Activated CD8-positive, alpha-beta memory T cell treated with anti-CD3 and anti-CD28 coated beads for 24 hours (primary cell): Measurements from ENCODE around the gene PRKN.

Experiments used
- DNase-seq: peaks from one replicate; pipeline ENCODE4 v3.0.0-alpha.2; 2020

The PRKN gene

GRCh38 chr6:162727322-162728182 lies at the start of gene PRKN, which contains the start of gene PACRG:
Gene PRKN (minus strand): TSS chr6:162727766.
Gene PACRG (plus strand): TSS chr6:162727974.
- DNase-seq = peak; percentile 98

- no peak for DNase-seq
Measured at GRCh38 chr6:162777091-162777490, 49.5 kb upstream of the PRKN start.

- no peak for DNase-seq
Measured at GRCh38 chr6:162773996-162774395, 46.4 kb upstream of the PRKN start.

GRCh38 chr6:162772466-162772865 lies 44.9 kb upstream of the PRKN start:
- DNase-seq = no peak

DNA sequence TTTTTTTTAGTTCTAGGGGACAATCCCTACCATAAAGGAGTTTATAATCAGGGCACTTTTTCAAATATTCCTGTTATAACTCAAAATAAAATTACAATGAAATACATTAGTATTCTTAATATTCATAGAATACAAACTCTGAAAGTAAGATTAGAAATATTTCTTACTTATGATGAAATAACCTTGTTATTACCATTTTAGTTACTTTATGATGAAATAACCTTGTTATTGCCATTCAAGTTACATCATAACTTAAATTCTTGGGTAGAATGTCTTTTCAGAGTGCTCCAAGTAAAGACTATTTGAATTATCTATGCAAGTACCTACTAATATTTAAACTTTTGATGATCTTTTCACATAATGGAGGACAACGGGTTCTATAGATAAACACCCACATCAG lies 43.4 kb upstream of the PRKN start:
- DNase-seq = no peak

DNA sequence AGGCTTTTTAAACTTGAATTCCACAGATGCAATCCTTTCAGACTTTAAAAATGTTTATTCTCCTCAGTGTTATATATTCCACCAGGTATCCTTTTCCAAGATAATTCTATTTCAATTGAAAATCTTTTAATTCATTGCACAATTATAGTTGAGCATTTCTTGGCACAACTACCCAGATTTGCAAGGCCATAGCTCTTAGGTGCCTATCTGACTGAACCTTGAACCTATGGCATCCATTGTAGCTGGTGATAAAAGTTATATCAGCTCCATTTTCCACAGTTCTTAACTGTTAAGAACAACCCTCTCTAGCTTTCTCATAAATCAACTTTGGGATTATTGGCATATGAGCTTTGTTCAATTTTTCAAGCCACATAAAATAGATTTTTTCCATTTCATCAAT lies 42.6 kb upstream of the PRKN start:
- no peak for DNase-seq

DNA sequence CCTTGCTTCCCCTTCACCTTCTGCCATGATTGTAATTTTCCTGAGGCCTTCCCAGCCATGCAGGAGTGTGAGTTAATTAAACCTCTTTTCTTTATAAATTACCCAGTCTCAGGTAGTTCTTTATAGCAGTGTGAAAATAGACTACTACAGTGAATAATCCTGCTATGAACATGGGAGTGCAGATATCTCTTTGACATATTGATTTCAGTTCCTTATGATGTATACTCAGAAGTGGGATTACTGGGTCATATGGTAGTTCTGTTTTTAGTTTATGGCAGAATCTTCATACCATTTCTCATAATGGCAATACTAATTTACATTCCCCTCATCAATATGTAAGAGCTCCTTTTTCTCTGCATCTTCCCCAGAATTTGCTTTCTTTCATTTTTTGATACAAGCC lies 26.2 kb upstream of the PRKN start:
- DNase-seq = no peak

DNA sequence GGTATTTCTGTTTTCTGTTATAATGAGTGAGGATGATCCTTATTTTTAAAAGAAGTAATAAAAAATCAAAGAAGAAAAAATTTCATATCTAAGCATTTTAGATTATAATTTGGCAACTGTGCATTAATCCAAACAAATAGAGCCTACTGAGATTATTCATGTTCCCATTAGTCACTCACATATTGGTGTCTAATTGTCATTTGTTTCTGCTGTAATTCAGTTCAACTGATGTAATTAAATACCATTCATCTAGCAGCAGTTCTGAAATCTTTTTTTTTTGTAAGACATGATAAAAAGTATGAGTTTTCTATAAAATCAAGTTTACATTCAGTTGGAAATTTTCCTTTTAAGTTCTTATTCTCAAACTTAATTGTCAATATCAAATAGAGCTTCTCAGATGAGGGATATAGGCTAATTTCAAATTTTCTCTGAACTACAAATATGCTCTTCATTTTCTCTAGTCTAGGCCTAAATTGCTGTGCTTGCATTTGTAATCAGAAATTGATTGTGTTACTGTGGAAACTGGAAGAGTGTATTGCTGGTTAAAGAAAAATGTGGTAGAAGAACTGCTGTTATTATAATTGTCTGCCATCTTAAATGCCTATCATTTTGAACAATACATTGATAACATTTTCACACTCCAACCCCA lies 23.8 kb upstream of the PRKN start:
- no peak for DNase-seq

DNA sequence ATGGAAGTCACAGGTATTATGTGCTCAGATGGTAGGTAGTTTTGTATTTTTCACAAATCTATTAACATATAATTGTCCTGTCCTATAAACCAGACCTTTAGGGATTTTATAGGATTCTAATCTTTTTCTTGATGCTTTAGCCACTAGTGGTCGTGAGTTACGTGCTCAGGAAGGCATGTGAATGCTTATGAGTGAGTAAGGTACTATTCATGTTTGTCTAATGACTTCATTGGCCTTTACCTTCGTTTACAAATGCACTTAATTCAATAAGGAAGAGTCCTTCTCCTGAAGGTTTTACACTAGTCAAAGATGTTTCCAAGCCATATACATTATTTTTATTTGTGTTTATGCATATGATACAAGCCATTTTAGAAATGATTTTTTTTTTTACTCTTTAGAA lies 23.2 kb upstream of the PRKN start:
- no peak for DNase-seq

- no peak for DNase-seq
Measured at GRCh38 chr6:162736961-162737360, 9.4 kb upstream of the PRKN start.

DNA sequence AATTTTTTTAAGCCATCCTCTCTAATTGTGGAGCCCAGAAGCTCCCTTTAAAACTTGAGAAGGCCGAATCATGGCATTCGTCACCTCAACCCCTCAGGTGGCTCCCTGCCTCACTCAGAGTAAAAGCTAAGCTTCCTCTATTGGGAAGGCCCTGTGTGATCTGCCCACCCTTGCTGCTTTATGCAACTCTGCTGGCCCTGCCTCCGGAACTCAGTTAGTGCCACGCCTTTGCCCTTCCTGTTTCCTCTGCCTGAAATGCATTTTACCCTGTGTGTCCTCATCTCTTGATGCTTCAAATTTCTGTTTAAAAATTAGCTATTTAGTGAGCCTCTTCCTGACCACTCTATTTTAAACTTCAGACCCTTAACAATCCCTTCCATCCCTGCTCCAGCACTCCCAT lies 5.9 kb upstream of the PRKN start:
- DNase-seq = no peak

- DNase-seq = no peak
Measured at GRCh38 chr6:162730502-162730901, 2.9 kb upstream of the PRKN start.

GRCh38 chr6:162728706-162729105 lies 1.1 kb upstream of the PRKN start:
- no peak for DNase-seq

GRCh38 chr6:162728197-162728596 lies 631 bp upstream of the PRKN start:
- DNase-seq = no peak

- no peak for DNase-seq
Measured at GRCh38 chr6:162726947-162727321, 632 bp downstream of the PRKN start.

DNA sequence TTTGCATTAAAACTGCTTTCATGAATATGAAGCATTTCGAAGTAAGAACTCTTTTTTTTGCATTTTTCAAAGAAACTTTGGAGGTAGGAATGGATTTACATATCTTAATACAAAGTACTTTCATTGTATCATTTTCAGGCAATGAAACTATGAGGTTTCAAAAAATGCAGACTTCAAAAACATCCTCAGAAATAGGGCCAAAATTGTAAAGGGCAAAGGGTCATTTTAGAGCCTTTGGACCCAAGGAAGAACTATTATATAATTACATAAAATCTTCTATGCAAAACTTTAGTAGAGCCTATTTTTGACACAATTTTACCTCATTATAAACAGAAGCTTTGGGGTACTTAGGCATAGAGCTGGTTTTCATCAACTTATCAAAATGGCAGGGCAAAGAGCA lies 4.9 kb downstream of the PRKN start:
- DNase-seq = no peak

GRCh38 chr6:162722226-162722625 lies 5.3 kb downstream of the PRKN start:
- no peak for DNase-seq

GRCh38 chr6:162721404-162721687 lies 6.2 kb downstream of the PRKN start:
- DNase-seq = no peak

DNA sequence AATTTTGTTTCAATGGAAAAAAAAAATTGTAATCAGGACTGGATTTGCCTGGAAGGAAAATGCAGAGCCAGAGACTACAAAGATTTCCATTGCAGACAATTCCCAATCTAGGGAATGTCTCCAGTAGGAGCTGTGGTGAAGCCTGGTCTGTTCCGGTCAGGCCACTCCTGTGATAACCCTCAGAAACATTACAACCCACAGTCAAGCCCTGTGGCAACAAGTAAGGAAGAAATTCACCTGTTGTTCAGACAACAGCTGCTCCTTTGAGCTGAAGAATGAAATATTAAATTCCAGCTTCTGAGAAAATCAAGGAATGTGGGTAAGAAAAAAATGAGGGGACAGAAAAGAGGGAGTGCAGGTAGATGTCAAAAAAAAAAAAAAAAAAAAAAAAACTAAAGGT lies 8.0 kb downstream of the PRKN start:
- no peak for DNase-seq

DNA sequence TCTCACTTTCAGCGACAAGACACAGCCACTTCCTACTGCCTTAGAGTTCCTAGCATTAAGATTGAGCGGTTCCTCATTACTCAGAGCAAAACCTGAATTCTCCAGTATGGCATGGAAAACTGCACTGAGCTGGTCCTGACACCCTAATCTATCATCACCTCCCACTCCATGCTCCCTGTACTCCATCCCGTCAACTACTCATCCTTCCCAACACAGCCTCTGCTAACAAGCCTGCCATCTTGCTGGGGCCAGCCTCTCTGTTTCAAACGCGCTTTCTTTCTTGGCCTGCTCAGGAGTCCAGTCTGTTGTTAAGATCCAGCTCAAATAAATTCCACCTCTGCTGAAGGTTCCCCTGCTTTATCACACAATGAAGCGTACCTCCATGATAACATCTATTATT lies 12.0 kb downstream of the PRKN start:
- DNase-seq = no peak

DNA sequence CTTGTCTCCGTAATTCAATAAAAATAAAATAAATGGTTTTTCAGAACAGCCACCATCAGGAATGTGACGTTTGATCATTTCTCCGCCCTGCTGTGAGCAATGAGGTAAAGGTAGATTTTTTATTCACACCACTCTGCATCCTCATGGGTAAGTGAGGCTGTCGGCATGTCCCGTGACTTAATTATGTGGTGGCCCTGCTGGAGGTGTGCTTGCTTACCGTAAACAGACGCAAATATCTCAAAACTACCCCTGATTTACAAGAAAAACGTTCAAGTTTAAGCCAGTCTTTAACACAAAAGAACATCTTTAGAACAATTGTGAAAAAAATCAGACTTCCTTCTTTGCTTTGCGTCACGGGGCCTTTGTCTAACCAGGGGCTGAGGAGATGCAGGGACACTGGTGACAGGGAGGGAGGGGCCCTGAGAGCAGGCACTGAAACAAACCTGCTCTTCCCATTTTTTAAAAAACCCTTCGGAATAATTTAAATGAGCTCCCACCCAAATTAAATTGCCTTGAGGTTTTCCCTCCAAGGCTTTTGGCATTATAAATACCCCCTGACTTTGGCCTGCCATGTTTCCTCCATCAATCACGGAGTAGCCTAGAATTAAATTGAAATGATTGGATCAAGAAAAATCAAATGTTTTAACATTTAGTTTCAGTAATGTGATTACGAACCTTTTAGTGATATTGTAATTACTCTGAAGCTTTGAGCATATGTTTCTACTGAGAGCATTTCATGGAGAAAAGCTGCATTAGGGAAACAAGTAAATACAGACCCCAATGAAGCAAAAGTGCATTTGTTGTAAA lies 13.4 kb downstream of the PRKN start:
- DNase-seq = no peak

DNA sequence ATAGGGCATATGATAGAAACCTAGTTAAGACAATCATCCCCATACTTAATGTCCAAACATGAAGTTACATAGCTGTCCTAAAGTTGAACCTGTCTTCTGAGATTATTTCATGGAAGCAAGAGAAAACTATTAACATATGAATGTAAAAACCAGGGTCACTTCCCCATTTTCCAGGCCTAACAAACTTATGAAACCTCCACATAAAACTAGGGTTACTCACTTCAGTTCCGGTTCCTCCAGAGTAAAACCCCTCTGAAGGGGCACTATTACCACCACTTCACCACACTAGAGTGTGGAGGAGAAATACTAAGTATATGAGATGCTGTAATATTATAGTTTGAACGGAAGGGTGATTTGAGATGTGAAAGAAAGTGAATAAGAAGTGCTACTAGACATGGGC lies 14.9 kb downstream of the PRKN start:
- DNase-seq = no peak

GRCh38 chr6:162711376-162711775 lies 16.2 kb downstream of the PRKN start:
- no peak for DNase-seq

- DNase-seq = no peak
Measured at GRCh38 chr6:162710936-162711335, 16.6 kb downstream of the PRKN start.
